Sigmoid colon (tissue), 4 donors: ENCODE results near the gene PROK1.

Experiments used
- POLR2A ChIP-seq, 2 donors: fragments of 450-650 bp; IDR thresholded peaks; one replicate each; pipeline ENCODE4 v1.6.1; 2016; ENCODE audit warnings: antibody characterized with exemption in 2 of 2, mild to moderate bottlenecking in 2 of 2, moderate library complexity in 2 of 2
- POLR2AphosphoS5 ChIP-seq, 4 donors: sonication (generic); formaldehyde crosslinking; IDR thresholded peaks; one replicate each; pipeline ENCODE4 v1.6.1; 2017; ENCODE audit warnings: antibody characterized with exemption in 4 of 4
- TF ChIP-seq, protein P1 (sequence below), 4 experiments: fragments of 450-650 bp in 3 of 4; fragments of 200-600 bp in 1 of 4; IDR thresholded peaks; one replicate each; pipeline ENCODE4 v1.5.1; 2016 to 2019; ENCODE audit warnings: antibody characterized with exemption in 4 of 4, mild to moderate bottlenecking in 3 of 4, moderate library complexity in 2 of 4

DNA sequence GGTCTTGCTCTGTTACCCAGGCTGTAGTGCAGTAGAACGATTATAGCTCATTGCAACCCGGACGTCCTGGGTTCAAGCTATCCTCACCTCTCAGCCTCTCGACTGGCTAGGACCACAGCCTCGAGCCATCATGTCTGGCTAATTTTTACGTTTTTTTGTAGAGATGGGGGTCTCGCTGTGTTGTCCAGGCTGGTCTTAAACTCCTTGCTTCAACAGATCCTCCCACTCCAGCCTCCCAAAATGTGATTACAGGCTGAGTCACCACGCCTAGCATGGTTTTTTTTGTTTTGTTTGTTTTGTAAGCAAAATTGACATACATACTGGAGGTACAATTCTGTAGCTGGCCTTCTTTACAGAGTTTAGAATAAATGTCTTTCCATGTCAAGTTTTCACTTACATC lies 42.5 kb upstream of the PROK1 start:
- TF ChIP-seq, protein P1, sequence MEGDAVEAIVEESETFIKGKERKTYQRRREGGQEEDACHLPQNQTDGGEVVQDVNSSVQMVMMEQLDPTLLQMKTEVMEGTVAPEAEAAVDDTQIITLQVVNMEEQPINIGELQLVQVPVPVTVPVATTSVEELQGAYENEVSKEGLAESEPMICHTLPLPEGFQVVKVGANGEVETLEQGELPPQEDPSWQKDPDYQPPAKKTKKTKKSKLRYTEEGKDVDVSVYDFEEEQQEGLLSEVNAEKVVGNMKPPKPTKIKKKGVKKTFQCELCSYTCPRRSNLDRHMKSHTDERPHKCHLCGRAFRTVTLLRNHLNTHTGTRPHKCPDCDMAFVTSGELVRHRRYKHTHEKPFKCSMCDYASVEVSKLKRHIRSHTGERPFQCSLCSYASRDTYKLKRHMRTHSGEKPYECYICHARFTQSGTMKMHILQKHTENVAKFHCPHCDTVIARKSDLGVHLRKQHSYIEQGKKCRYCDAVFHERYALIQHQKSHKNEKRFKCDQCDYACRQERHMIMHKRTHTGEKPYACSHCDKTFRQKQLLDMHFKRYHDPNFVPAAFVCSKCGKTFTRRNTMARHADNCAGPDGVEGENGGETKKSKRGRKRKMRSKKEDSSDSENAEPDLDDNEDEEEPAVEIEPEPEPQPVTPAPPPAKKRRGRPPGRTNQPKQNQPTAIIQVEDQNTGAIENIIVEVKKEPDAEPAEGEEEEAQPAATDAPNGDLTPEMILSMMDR (IDR thresholded peaks at IDR 0.05): no peak
- TF ChIP-seq POLR2A (IDR thresholded peaks at IDR 0.05): no peak
- no peak for TF ChIP-seq POLR2AphosphoS5 (IDR thresholded peaks at IDR 0.05)
